GM23338 (cell line): ENCODE data around the gene ULBP1.
"Not testable (repeated sequence)": the region's sequence is repeated elsewhere in the genome, so short reads cannot be mapped to it uniquely, and the experiment has no call there.

Experiments used
- CREB1 ChIP-seq: fragments of 250-450 bp; sonication (Bioruptor Pico); IDR thresholded peaks from 2 replicates; pipeline ENCODE4 v1.5.0; 2020; ENCODE audit warnings: low read depth, mild to moderate bottlenecking, moderate library complexity
- CTCF ChIP-seq, 2 experiments: fragments of 200-600 bp in 1 of 2; sonication (generic) in 1 of 2; conservative IDR thresholded peaks; 2 replicates each; pipeline versions ENCODE4 v1.5.1 to v1.6.1; 2016 to 2017; ENCODE audit warnings: antibody characterized with exemption in 2 of 2, low read depth in 2 of 2, mild to moderate bottlenecking in 2 of 2, moderate library complexity in 1 of 2
- ETS1 ChIP-seq: IDR thresholded peaks from 2 replicates; pipeline ENCODE4 v1.6.1; 2016; ENCODE audit warnings: antibody characterized with exemption
- EZH2 ChIP-seq: fragments of 200-600 bp; sonication (generic); IDR thresholded peaks from one replicate; pipeline ENCODE4 v1.8.0; 2017; ENCODE audit warnings: antibody characterized with exemption, mild to moderate bottlenecking, low read depth; ENCODE audit not compliant: unreplicated experiment
- EZH2phosphoT487 ChIP-seq: fragments of 200-600 bp; sonication (generic); IDR thresholded peaks from one replicate; pipeline ENCODE4 v1.8.1; 2018; ENCODE audit warnings: antibody characterized with exemption; ENCODE audit not compliant: unreplicated experiment
- JUNB ChIP-seq: IDR thresholded peaks from one replicate; pipeline ENCODE4 v1.6.1; 2016; ENCODE audit warnings: antibody characterized with exemption; ENCODE audit not compliant: unreplicated experiment
- POLR2AphosphoS5 ChIP-seq: IDR thresholded peaks from 2 replicates; pipeline ENCODE4 v1.6.1; 2016; ENCODE audit warnings: antibody characterized with exemption, low read depth
- REST ChIP-seq: IDR thresholded peaks from one replicate; pipeline ENCODE4 v1.6.1; 2018; ENCODE audit warnings: antibody characterized with exemption; ENCODE audit not compliant: unreplicated experiment
- STAT1 ChIP-seq: IDR thresholded peaks from one replicate; pipeline ENCODE4 v1.6.1; 2016; ENCODE audit warnings: antibody characterized with exemption; ENCODE audit not compliant: unreplicated experiment
- ZNF114 ChIP-seq: fragments of 250-450 bp; sonication (Bioruptor Pico); IDR thresholded peaks from 2 replicates; pipeline ENCODE4 v1.5.0; 2020; ENCODE audit warnings: mild to moderate bottlenecking, moderate library complexity
- ZNF331 ChIP-seq: fragments of 250-450 bp; sonication (Bioruptor Pico); IDR thresholded peaks from 2 replicates; pipeline ENCODE4 v1.5.0; 2020; ENCODE audit warnings: low read depth, mild to moderate bottlenecking, moderate library complexity

GRCh38 chr6:149966319-149966718 lies 2.6 kb downstream of the ULBP1 start:
- TF ChIP-seq POLR2AphosphoS5; CTCF (conservative IDR thresholded peaks at IDR 0.05; ENCODE audit: low read depth in 2 of 2); CREB1; REST; EZH2; JUNB; ZNF331 (CRISPR knock-in tag); ZNF114 (CRISPR knock-in tag); EZH2phosphoT487; STAT1; ETS1: not testable (repeated sequence)
